Measurements from ENCODE around the gene KATNAL1.

Gene KATNAL1

GRCh38 chr13:30352121-30352520 lies 44.8 kb upstream of the KATNAL1 start:
- no peak for TF ChIP-seq CTCF (IDR thresholded peaks at IDR 0.05; ENCODE audit: extremely low read depth, insufficient read depth, missing control alignments)
- DNase-seq (ENCODE audit: low spot score), result no peak
- in situ Hi-C loops (cut with MboI; ENCODE audit: low pct_unique_long_range_greater_than_20kb, low sequenced_read_pairs, unreplicated experiment), result no loop called here

- TF ChIP-seq CTCF (IDR thresholded peaks at IDR 0.05; ENCODE audit: extremely low read depth, insufficient read depth, missing control alignments), result no peak
- in situ Hi-C loops (cut with MboI; ENCODE audit: low pct_unique_long_range_greater_than_20kb, low sequenced_read_pairs, unreplicated experiment), result no loop called here
- DNase-seq (ENCODE audit: low spot score), result no peak
Observed at GRCh38 chr13:30346789-30347167, 39.4 kb upstream of the KATNAL1 start.

GRCh38 chr13:30346153-30346788 lies 38.9 kb upstream of the KATNAL1 start:
- TF ChIP-seq CTCF (IDR thresholded peaks at IDR 0.05; ENCODE audit: extremely low read depth, insufficient read depth, missing control alignments), result no peak
- in situ Hi-C loops (cut with MboI; ENCODE audit: low pct_unique_long_range_greater_than_20kb, low sequenced_read_pairs, unreplicated experiment), result no loop called here
- peak; percentile 23 for DNase-seq (ENCODE audit: low spot score)

GRCh38 chr13:30345426-30346100 lies 38.2 kb upstream of the KATNAL1 start:
- TF ChIP-seq CTCF (IDR thresholded peaks at IDR 0.05; ENCODE audit: extremely low read depth, insufficient read depth, missing control alignments), result no peak
- no peak for DNase-seq (ENCODE audit: low spot score)
- in situ Hi-C loops (cut with MboI; ENCODE audit: low pct_unique_long_range_greater_than_20kb, low sequenced_read_pairs, unreplicated experiment), result no loop called here

- in situ Hi-C loops (cut with MboI; ENCODE audit: low pct_unique_long_range_greater_than_20kb, low sequenced_read_pairs, unreplicated experiment), result no loop called here
- no peak for DNase-seq (ENCODE audit: low spot score)
- TF ChIP-seq CTCF (IDR thresholded peaks at IDR 0.05; ENCODE audit: extremely low read depth, insufficient read depth, missing control alignments), result no peak
Observed at GRCh38 chr13:30341815-30342570, 34.6 kb upstream of the KATNAL1 start.

- DNase-seq (ENCODE audit: low spot score), result no peak
Observed at GRCh38 chr13:30340331-30341250, 33.2 kb upstream of the KATNAL1 start.

More at GRCh38 chr13:30340331-30341250, 33.2 kb upstream of the KATNAL1 start:
- TF ChIP-seq CTCF (IDR thresholded peaks at IDR 0.05; ENCODE audit: extremely low read depth, insufficient read depth, missing control alignments), result no peak
- in situ Hi-C loops (cut with MboI; ENCODE audit: low pct_unique_long_range_greater_than_20kb, low sequenced_read_pairs, unreplicated experiment), result no loop called here
